Gastroesophageal sphincter (tissue), 3 donors: ENCODE data around the gene SYNGR3.

ENCODE experiments used
- POLR2AphosphoS5 ChIP-seq: sonication (generic); formaldehyde crosslinking; IDR thresholded peaks from one replicate; pipeline ENCODE4 v1.6.1; 2017; ENCODE audit warnings: antibody characterized with exemption
- TF ChIP-seq, protein P1 (sequence below), 4 experiments: fragments of 200-600 bp in 2 of 4; fragments of 450-650 bp in 2 of 4; sonication (generic) in 1 of 4; IDR thresholded peaks; one replicate each; pipeline ENCODE4 v1.5.1; 2017 to 2019; ENCODE audit warnings: antibody characterized with exemption in 4 of 4, mild to moderate bottlenecking in 2 of 4, moderate library complexity in 2 of 4

DNA sequence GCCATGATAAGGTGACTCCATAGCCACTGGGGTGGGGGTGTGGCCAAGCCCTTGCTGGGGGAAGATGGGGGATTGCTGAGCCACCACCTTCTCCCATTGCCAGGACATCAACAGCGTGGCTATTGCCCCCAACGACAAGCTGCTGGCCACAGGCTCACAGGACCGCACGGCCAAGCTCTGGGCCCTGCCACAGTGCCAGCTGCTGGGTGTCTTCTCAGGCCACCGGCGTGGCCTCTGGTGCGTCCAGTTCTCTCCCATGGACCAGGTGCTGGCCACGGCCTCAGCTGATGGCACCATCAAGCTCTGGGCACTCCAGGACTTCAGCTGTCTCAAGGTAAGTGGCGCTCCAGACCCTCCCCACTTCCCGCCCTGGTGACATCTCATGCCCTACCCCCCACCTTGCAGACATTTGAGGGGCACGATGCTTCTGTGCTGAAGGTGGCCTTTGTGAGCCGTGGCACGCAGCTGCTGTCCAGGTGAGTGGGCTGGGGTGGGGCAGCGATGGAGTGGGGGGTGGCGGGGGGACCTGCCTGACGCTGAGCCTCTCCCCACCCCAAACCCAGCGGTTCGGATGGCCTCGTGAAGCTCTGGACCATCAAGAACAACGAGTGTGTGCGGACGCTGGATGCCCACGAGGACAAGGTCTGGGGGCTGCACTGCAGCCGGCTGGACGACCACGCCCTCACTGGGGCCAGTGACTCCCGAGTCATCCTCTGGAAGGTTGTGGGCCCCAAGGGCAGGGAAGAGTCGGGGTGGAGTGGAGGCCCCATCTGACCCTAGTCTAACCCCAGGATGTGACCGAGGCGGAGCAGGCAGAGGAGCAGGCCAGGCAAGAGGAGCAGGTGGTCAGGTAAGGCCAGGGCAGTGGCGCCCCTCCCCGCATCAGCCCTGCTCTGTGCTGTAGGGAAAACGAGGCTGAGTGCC, 12.6 kb upstream of the SYNGR3 start:
- TF ChIP-seq, protein P1, sequence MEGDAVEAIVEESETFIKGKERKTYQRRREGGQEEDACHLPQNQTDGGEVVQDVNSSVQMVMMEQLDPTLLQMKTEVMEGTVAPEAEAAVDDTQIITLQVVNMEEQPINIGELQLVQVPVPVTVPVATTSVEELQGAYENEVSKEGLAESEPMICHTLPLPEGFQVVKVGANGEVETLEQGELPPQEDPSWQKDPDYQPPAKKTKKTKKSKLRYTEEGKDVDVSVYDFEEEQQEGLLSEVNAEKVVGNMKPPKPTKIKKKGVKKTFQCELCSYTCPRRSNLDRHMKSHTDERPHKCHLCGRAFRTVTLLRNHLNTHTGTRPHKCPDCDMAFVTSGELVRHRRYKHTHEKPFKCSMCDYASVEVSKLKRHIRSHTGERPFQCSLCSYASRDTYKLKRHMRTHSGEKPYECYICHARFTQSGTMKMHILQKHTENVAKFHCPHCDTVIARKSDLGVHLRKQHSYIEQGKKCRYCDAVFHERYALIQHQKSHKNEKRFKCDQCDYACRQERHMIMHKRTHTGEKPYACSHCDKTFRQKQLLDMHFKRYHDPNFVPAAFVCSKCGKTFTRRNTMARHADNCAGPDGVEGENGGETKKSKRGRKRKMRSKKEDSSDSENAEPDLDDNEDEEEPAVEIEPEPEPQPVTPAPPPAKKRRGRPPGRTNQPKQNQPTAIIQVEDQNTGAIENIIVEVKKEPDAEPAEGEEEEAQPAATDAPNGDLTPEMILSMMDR (IDR thresholded peaks at IDR 0.05), result no peak
- TF ChIP-seq POLR2AphosphoS5, result no peak
